Cardiac atrium fibroblast (primary cell): ENCODE data around the gene SLC16A8. TPM values are rescaled to one million over a fixed set of nuclear protein-coding genes. Genes with fewer than 3 reads are reported as not detected.

Experiments used
- total RNA-seq: library from RNA; depleted of rRNA; stranded (reverse); fragments of >200 nt; gene quantifications from 2 replicates; pipeline ENCODE4 v1.2.3, GENCODE V29; 2015

The SLC16A8 gene, protein sequence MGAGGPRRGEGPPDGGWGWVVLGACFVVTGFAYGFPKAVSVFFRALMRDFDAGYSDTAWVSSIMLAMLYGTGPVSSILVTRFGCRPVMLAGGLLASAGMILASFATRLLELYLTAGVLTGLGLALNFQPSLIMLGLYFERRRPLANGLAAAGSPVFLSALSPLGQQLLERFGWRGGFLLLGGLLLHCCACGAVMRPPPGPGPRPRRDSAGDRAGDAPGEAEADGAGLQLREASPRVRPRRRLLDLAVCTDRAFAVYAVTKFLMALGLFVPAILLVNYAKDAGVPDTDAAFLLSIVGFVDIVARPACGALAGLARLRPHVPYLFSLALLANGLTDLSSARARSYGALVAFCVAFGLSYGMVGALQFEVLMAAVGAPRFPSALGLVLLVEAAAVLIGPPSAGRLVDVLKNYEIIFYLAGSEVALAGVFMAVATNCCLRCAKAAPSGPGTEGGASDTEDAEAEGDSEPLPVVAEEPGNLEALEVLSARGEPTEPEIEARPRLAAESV
- 0.16 TPM in 1 of 2 replicates, not detected in the other for total RNA-seq

DNA sequence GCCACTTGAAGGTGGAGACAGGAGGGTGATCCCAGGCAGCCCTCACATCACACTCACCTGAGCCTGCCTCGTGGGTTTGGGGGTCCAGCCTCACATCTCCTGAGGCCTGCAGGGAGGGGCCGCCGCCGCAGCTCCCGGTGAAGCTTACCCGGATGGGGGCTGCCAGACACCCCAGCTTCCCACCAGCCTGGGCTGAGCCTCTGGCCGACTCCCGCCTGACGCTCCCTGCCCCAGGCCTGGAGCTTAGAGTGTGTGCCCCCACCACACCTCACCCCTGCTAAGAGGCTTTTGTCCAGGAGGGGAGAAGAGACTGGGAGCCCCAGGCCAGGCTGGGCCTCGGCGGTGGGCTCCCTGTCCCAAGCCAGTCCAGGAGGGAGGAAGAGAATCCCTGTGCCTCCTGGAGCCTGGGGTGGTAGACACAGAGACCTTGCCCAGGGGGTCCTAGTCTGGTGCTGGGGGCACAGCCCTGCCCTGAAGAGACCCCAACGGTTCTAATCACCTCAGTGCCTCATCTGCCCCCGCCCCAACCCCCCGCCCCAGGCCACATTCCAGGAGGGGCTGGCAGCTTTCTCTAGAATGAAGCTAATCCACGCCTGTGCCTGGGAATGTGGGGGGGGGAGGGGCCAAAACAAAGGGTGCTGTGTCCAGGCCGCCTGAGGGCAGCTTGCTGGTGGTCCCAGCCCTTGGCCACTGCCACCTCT lies at the start of gene SLC16A8:
Gene SLC16A8 (minus strand): TSS at position 254 of the 701 bp plus-strand sequence. CDS start 1,311 bp downstream, outside the sequence.

DNA sequence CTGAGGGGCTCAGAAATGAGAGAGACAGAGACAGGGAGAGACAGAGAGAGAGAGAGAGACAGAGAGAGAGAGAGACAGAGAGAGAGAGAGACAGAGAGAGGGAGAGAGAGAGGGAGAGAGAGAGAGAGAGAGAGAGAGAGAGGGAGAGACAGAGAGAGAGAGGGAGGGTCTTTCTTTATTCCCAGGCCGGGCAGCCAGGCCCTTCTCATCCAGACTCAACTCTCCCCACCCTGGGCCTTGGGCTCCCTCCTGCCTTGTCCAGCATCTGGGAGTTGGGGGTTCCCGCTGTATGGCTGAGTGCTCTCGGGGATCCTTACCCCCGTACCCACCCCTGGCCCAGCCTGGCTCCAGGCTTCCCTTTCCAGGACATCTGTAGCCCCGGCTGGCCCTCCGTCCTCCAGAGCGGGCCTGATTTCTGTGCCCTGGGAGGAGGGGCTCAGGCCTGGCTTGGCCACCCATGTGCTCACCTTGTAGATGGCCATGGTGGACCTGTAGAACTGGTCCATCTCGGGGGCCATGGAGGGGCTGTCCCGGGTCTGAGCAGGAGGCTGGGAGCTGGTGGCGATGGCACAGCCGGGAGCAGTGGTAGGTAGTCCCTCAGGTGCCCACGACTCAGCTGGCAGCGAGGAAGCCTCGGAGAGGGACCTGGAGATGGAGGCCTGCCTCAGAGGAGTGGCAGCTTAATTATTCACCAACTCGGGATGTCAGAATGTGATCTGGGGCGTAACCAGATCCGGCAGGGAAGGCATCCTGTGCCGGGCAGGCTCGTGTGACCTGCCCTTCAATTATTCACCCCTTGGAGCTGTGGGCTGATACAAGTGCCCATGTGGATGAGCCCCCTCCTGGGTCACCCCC lies 26.3 kb upstream of the SLC16A8 start, which contains the start of gene BAIAP2L2:
Gene BAIAP2L2 (minus strand): TSS at position 677 of the 855 bp plus-strand sequence. CDS start 159 bp downstream, at position 518.

DNA sequence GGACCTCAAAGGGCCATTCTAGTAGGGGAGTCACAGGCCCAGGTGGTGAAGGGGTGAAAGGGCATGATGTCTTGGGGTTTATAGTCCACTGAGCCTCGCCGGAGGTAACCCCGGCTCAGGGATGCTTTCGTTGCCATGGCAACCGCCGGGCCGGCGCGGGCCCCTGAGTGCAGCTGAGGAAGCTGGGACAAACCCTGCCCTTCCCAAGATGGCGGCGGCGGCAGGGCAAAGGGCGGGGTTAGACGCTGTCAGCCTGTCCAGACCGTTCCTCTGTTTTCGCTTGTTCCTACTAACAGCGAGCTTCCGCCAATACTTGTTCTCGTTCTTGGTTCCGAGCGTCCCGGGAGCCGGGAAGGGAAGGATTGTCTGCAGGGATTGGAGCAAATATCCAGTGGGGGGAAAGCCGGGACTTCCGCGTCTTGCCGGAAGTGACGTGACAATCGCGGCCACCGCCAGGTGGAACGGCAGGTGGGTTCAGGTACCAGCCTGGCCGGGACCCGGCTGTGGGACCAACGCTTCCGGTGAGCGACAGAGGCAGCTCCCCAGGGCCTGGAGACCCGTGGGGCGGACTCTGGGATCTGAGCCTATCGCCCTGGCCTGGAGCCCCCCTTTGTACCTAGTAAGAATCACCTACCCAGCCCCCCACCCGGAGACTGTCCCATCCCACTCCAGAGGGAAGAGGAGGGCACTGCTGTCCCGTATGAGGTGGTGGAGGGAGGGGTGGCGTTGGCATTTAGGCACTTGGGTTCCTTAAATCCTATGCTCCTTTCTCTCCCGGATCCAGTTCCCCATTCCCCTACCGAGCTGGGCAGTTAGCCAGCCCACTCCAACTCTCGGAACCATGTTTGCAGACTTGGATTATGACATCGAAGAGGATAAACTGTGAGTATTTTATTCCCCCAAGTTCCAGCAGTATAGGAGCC lies 26.8 kb downstream of the SLC16A8 start, which contains the start of gene PICK1:
Gene PICK1 (plus strand): TSS at position 436 of the 923 bp plus-strand sequence. CDS start 406 bp downstream, at position 842.

Other genes starting within 250 kb of the SLC16A8 start
- gene ANKRD54, start 239.8 kb downstream of the SLC16A8 start, total RNA-seq: 19.0 and 30.0 TPM in 2 replicates
- 432 and 441 TPM in 2 replicates for gene EIF3L, start 234.8 kb downstream of the SLC16A8 start, total RNA-seq
- gene MICALL1, start 177.9 kb downstream of the SLC16A8 start, total RNA-seq: 29.3 and 42.8 TPM in 2 replicates
- 0.32 TPM in 1 of 2 replicates, not detected in the other for gene C22orf23, start 130.6 kb downstream of the SLC16A8 start, total RNA-seq
- gene POLR2F, start 130.5 kb downstream of the SLC16A8 start, total RNA-seq: 75.5 and 93.0 TPM in 2 replicates
- gene SOX10, start 99.6 kb downstream of the SLC16A8 start, total RNA-seq: not detected in 2 replicates
- 11.4 and 14.1 TPM in 2 replicates for gene PICK1, start 26.8 kb downstream of the SLC16A8 start, total RNA-seq
- gene BAIAP2L2, start 26.5 kb upstream of the SLC16A8 start, total RNA-seq: 2.4 and 9.7 TPM in 2 replicates
- 10.3 and 15.1 TPM in 2 replicates for gene PLA2G6, start 97.6 kb upstream of the SLC16A8 start, total RNA-seq
- gene MAFF, start 117.8 kb upstream of the SLC16A8 start, total RNA-seq: 39.2 and 48.0 TPM in 2 replicates
- 62.6 and 80.5 TPM in 2 replicates for gene TMEM184B, start 188.8 kb upstream of the SLC16A8 start, total RNA-seq
- 102 and 123 TPM in 2 replicates for gene CSNK1E, start 233.2 kb upstream of the SLC16A8 start, total RNA-seq